GM23338 (cell line): ENCODE results near the gene ENOX1. TPM values are rescaled to one million over a fixed set of nuclear protein-coding genes. Genes with fewer than 3 reads are reported as not detected.

Experiments used
- ATAC-seq: fragments of 200-7000 bp; cut with Tn5 transposase; 3 replicates; pipeline ENCODE4 v1.9.1; 2020
- DNase-seq: peaks from one replicate; pipeline ENCODE4 v3.0.0-alpha.2; 2015; ENCODE audit warnings: low spot score
- H2AFZ ChIP-seq: fragments of 200-600 bp; sonication (generic); 2 replicates; pipeline ENCODE4 v1.8.0; 2016; ENCODE audit warnings: antibody characterized with exemption, mild to moderate bottlenecking, moderate library complexity
- H3F3A ChIP-seq: fragments of 200-600 bp; sonication (generic); replicated peaks from 2 replicates; pipeline ENCODE4 v1.8.0; 2017; ENCODE audit warnings: antibody characterized with exemption, mixed run types, low read depth
- H3K27ac ChIP-seq: fragments of 200-600 bp; sonication (generic); 2 replicates; pipeline ENCODE4 v1.6.1; 2016; ENCODE audit warnings: low read depth
- H3K27me3 ChIP-seq: fragments of 200-600 bp; sonication (generic); 2 replicates; pipeline ENCODE4 v1.8.0; 2016; ENCODE audit warnings: mild to moderate bottlenecking, mixed run types, moderate library complexity; ENCODE audit not compliant: insufficient read depth
- H3K36me3 ChIP-seq: fragments of 200-600 bp; sonication (generic); 2 replicates; pipeline ENCODE4 v1.8.0; 2016; ENCODE audit warnings: mild to moderate bottlenecking; ENCODE audit not compliant: insufficient read depth
- H3K4me1 ChIP-seq: fragments of 200-600 bp; sonication (generic); 2 replicates; pipeline ENCODE4 v1.8.0; 2016; ENCODE audit warnings: mild to moderate bottlenecking, moderate library complexity; ENCODE audit not compliant: insufficient read depth
- H3K4me2 ChIP-seq: fragments of 200-600 bp; sonication (generic); 2 replicates; pipeline ENCODE4 v1.7.1; 2017; ENCODE audit warnings: mixed run types
- H3K4me3 ChIP-seq: fragments of 200-600 bp; sonication (generic); 2 replicates; pipeline ENCODE4 v1.6.1; 2016; ENCODE audit warnings: mixed run types
- H3K79me2 ChIP-seq: fragments of 200-600 bp; sonication (generic); replicated peaks from 2 replicates; pipeline ENCODE4 v1.8.0; 2017; ENCODE audit warnings: mild to moderate bottlenecking; ENCODE audit not compliant: insufficient read depth
- H3K9me2 ChIP-seq: fragments of 200-600 bp; sonication (generic); 2 replicates; pipeline ENCODE4 v1.8.0; 2017; ENCODE audit not compliant: insufficient read depth
- H4K20me1 ChIP-seq: fragments of 200-600 bp; sonication (generic); replicated peaks from 2 replicates; pipeline ENCODE4 v1.8.0; 2017; ENCODE audit warnings: mild to moderate bottlenecking; ENCODE audit not compliant: insufficient read depth
- H3K27ac Mint-ChIP-seq: 2 replicates; pipeline ENCODE4 v1.8.0; 2020; ENCODE audit warnings: inconsistent platforms, mild to moderate bottlenecking, moderate library complexity, mixed read lengths
- H3K27me3 Mint-ChIP-seq: 3 replicates; pipeline ENCODE4 v1.8.0; 2022; ENCODE audit warnings: low read depth, mild to moderate bottlenecking, moderate library complexity, mixed read lengths, inconsistent platforms; ENCODE audit not compliant: insufficient read depth, poor library complexity
- H3K36me3 Mint-ChIP-seq: 3 replicates; pipeline ENCODE4 v1.8.0; 2021; ENCODE audit warnings: low read depth, mild to moderate bottlenecking, inconsistent platforms, moderate library complexity, mixed read lengths
- H3K4me1 Mint-ChIP-seq: 3 replicates; pipeline ENCODE4 v1.8.0; 2020; ENCODE audit warnings: mild to moderate bottlenecking, inconsistent platforms, mixed read lengths
- H3K4me3 Mint-ChIP-seq: 3 replicates; pipeline ENCODE4 v1.8.0; 2021; ENCODE audit warnings: moderate library complexity, mild to moderate bottlenecking, inconsistent platforms, mixed read lengths
- H3K9me3 Mint-ChIP-seq: 3 replicates; pipeline ENCODE4 v1.8.0; 2020; ENCODE audit warnings: moderate library complexity, mild to moderate bottlenecking, inconsistent platforms, mixed read lengths
- CREB1 ChIP-seq: fragments of 250-450 bp; sonication (Bioruptor Pico); IDR thresholded peaks from 2 replicates; pipeline ENCODE4 v1.5.0; 2020; ENCODE audit warnings: low read depth, mild to moderate bottlenecking, moderate library complexity
- EZH2phosphoT487 ChIP-seq: fragments of 200-600 bp; sonication (generic); IDR thresholded peaks from one replicate; pipeline ENCODE4 v1.8.1; 2018; ENCODE audit warnings: antibody characterized with exemption; ENCODE audit not compliant: unreplicated experiment
- JUNB ChIP-seq: IDR thresholded peaks from one replicate; pipeline ENCODE4 v1.6.1; 2016; ENCODE audit warnings: antibody characterized with exemption; ENCODE audit not compliant: unreplicated experiment
- NANOG ChIP-seq: IDR thresholded peaks from 2 replicates; pipeline ENCODE4 v1.6.1; 2016; ENCODE audit warnings: antibody characterized with exemption, borderline replicate concordance
- POLR2AphosphoS5 ChIP-seq: IDR thresholded peaks from 2 replicates; pipeline ENCODE4 v1.6.1; 2016; ENCODE audit warnings: antibody characterized with exemption, low read depth
- STAT1 ChIP-seq: IDR thresholded peaks from one replicate; pipeline ENCODE4 v1.6.1; 2016; ENCODE audit warnings: antibody characterized with exemption; ENCODE audit not compliant: unreplicated experiment
- ZNF114 ChIP-seq: fragments of 250-450 bp; sonication (Bioruptor Pico); IDR thresholded peaks from 2 replicates; pipeline ENCODE4 v1.5.0; 2020; ENCODE audit warnings: mild to moderate bottlenecking, moderate library complexity
- ZNF331 ChIP-seq: fragments of 250-450 bp; sonication (Bioruptor Pico); IDR thresholded peaks from 2 replicates; pipeline ENCODE4 v1.5.0; 2020; ENCODE audit warnings: low read depth, mild to moderate bottlenecking, moderate library complexity
- polyA plus RNA-seq: library from polyadenylated mRNA; unstranded; fragments of >200 nt; fragmentation: Nextera tagmentation; extraction: Ambion mirVana; gene quantifications from 2 replicates; pipeline ENCODE4 v1.2.1, GENCODE V29; 2016
- total RNA-seq: library from RNA; depleted of rRNA; stranded (reverse); fragments of >200 nt; shearing (Covaris generic); gene quantifications from 2 replicates; pipeline ENCODE4 v1.2.3, GENCODE V29; 2014
- TF ChIP-seq, protein P1 (sequence below): IDR thresholded peaks from 2 replicates; pipeline ENCODE4 v1.6.1; 2016; ENCODE audit warnings: antibody characterized with exemption
- TF ChIP-seq, protein P2 (sequence below), 2 experiments: fragments of 200-600 bp in 1 of 2; sonication (generic) in 1 of 2; conservative IDR thresholded peaks; 2 replicates each; pipeline versions ENCODE4 v1.5.1 to v1.6.1; 2016 to 2017; ENCODE audit warnings: antibody characterized with exemption in 2 of 2, low read depth in 2 of 2, mild to moderate bottlenecking in 2 of 2, moderate library complexity in 1 of 2
- TF ChIP-seq, protein P3 (sequence below): IDR thresholded peaks from one replicate; pipeline ENCODE4 v1.6.1; 2018; ENCODE audit warnings: antibody characterized with exemption; ENCODE audit not compliant: unreplicated experiment
- TF ChIP-seq, protein P4 (sequence below): fragments of 250-450 bp; sonication (Bioruptor Pico); IDR thresholded peaks from 2 replicates; pipeline ENCODE4 v1.5.0; 2020; ENCODE audit warnings: mild to moderate bottlenecking, moderate library complexity

Gene ENOX1
- total and polyA plus RNA-seq, 2 experiments from 2014 or later, result 0.66 to 0.81 TPM

DNA sequence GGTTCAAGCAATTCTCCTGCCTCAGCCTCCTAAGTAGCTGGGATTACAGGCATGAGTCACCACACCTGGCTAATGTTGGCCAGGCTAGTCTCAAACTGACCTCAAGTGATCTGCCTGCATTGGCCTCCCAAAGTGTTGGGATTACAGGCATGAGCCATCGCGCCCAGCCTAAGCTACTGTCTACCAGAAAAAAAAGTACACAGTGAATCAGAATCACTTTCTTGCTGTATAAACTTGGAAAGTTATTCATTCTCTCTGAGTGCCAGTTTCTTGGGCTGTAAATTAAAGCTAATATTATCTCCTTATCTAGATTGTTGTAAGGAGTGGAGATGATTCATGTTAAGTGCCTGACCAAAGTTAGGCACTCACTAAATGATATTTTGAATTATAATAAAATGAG lies 242.8 kb downstream of the ENOX1 start (continued):
- TF ChIP-seq CREB1 (CRISPR knock-in tag), result no peak
- TF ChIP-seq, protein P1, sequence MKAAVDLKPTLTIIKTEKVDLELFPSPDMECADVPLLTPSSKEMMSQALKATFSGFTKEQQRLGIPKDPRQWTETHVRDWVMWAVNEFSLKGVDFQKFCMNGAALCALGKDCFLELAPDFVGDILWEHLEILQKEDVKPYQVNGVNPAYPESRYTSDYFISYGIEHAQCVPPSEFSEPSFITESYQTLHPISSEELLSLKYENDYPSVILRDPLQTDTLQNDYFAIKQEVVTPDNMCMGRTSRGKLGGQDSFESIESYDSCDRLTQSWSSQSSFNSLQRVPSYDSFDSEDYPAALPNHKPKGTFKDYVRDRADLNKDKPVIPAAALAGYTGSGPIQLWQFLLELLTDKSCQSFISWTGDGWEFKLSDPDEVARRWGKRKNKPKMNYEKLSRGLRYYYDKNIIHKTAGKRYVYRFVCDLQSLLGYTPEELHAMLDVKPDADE, result no peak
- TF ChIP-seq JUNB, result no peak

- no peak for ATAC-seq
- TF ChIP-seq ZNF114 (CRISPR knock-in tag), result no peak
- no peak for TF ChIP-seq STAT1
- no peak for TF ChIP-seq NANOG
- TF ChIP-seq JUNB, result no peak
- no peak for TF ChIP-seq CREB1 (CRISPR knock-in tag)
- no peak for TF ChIP-seq ZNF331 (CRISPR knock-in tag)
- TF ChIP-seq POLR2AphosphoS5, result no peak
- no peak for TF ChIP-seq EZH2phosphoT487
- TF ChIP-seq, protein P1, result no peak
- TF ChIP-seq, protein P2, sequence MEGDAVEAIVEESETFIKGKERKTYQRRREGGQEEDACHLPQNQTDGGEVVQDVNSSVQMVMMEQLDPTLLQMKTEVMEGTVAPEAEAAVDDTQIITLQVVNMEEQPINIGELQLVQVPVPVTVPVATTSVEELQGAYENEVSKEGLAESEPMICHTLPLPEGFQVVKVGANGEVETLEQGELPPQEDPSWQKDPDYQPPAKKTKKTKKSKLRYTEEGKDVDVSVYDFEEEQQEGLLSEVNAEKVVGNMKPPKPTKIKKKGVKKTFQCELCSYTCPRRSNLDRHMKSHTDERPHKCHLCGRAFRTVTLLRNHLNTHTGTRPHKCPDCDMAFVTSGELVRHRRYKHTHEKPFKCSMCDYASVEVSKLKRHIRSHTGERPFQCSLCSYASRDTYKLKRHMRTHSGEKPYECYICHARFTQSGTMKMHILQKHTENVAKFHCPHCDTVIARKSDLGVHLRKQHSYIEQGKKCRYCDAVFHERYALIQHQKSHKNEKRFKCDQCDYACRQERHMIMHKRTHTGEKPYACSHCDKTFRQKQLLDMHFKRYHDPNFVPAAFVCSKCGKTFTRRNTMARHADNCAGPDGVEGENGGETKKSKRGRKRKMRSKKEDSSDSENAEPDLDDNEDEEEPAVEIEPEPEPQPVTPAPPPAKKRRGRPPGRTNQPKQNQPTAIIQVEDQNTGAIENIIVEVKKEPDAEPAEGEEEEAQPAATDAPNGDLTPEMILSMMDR (conservative IDR thresholded peaks at IDR 0.05; ENCODE audit: low read depth in 2 of 2), result no peak
- TF ChIP-seq, protein P3, sequence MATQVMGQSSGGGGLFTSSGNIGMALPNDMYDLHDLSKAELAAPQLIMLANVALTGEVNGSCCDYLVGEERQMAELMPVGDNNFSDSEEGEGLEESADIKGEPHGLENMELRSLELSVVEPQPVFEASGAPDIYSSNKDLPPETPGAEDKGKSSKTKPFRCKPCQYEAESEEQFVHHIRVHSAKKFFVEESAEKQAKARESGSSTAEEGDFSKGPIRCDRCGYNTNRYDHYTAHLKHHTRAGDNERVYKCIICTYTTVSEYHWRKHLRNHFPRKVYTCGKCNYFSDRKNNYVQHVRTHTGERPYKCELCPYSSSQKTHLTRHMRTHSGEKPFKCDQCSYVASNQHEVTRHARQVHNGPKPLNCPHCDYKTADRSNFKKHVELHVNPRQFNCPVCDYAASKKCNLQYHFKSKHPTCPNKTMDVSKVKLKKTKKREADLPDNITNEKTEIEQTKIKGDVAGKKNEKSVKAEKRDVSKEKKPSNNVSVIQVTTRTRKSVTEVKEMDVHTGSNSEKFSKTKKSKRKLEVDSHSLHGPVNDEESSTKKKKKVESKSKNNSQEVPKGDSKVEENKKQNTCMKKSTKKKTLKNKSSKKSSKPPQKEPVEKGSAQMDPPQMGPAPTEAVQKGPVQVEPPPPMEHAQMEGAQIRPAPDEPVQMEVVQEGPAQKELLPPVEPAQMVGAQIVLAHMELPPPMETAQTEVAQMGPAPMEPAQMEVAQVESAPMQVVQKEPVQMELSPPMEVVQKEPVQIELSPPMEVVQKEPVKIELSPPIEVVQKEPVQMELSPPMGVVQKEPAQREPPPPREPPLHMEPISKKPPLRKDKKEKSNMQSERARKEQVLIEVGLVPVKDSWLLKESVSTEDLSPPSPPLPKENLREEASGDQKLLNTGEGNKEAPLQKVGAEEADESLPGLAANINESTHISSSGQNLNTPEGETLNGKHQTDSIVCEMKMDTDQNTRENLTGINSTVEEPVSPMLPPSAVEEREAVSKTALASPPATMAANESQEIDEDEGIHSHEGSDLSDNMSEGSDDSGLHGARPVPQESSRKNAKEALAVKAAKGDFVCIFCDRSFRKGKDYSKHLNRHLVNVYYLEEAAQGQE, result no peak
- TF ChIP-seq, protein P4, sequence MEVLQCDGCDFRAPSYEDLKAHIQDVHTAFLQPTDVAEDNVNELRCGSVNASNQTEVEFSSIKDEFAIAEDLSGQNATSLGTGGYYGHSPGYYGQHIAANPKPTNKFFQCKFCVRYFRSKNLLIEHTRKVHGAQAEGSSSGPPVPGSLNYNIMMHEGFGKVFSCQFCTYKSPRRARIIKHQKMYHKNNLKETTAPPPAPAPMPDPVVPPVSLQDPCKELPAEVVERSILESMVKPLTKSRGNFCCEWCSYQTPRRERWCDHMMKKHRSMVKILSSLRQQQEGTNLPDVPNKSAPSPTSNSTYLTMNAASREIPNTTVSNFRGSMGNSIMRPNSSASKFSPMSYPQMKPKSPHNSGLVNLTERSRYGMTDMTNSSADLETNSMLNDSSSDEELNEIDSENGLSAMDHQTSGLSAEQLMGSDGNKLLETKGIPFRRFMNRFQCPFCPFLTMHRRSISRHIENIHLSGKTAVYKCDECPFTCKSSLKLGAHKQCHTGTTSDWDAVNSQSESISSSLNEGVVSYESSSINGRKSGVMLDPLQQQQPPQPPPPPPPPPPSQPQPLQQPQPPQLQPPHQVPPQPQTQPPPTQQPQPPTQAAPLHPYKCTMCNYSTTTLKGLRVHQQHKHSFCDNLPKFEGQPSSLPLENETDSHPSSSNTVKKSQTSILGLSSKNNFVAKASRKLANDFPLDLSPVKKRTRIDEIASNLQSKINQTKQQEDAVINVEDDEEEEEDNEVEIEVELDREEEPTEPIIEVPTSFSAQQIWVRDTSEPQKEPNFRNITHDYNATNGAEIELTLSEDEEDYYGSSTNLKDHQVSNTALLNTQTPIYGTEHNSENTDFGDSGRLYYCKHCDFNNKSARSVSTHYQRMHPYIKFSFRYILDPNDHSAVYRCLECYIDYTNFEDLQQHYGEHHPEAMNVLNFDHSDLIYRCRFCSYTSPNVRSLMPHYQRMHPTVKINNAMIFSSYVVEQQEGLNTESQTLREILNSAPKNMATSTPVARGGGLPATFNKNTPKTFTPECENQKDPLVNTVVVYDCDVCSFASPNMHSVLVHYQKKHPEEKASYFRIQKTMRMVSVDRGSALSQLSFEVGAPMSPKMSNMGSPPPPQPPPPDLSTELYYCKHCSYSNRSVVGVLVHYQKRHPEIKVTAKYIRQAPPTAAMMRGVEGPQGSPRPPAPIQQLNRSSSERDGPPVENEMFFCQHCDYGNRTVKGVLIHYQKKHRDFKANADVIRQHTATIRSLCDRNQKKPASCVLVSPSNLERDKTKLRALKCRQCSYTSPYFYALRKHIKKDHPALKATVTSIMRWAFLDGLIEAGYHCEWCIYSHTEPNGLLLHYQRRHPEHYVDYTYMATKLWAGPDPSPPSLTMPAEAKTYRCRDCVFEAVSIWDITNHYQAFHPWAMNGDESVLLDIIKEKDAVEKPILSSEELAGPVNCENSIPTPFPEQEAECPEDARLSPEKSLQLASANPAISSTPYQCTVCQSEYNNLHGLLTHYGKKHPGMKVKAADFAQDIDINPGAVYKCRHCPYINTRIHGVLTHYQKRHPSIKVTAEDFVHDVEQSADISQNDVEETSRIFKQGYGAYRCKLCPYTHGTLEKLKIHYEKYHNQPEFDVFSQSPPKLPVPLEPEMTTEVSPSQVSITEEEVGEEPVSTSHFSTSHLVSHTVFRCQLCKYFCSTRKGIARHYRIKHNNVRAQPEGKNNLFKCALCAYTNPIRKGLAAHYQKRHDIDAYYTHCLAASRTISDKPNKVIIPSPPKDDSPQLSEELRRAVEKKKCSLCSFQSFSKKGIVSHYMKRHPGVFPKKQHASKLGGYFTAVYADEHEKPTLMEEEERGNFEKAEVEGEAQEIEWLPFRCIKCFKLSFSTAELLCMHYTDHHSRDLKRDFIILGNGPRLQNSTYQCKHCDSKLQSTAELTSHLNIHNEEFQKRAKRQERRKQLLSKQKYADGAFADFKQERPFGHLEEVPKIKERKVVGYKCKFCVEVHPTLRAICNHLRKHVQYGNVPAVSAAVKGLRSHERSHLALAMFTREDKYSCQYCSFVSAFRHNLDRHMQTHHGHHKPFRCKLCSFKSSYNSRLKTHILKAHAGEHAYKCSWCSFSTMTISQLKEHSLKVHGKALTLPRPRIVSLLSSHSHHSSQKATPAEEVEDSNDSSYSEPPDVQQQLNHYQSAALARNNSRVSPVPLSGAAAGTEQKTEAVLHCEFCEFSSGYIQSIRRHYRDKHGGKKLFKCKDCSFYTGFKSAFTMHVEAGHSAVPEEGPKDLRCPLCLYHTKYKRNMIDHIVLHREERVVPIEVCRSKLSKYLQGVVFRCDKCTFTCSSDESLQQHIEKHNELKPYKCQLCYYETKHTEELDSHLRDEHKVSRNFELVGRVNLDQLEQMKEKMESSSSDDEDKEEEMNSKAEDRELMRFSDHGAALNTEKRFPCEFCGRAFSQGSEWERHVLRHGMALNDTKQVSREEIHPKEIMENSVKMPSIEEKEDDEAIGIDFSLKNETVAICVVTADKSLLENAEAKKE (CRISPR knock-in tag), result no peak
Measured at GRCh38 chr13:43543331-43543730, 243.4 kb downstream of the ENOX1 start.

More at GRCh38 chr13:43543331-43543730, 243.4 kb downstream of the ENOX1 start:
- no peaks in the 10 kb centered on the region for H4K20me1 ChIP-seq
- Mint-ChIP-seq H3K9me3 (peaks cover 2% of the 10 kb centered on the region; the same call in 1 of the 3 replicates), H3K27ac (no peak overlapping the region), H3K27me3 (peaks cover 2% of the 10 kb centered on the region), H3K4me1 (no peaks in the 10 kb centered on the region), H3K4me3 (no peak overlapping the region), H3K36me3 (no peaks in the 10 kb centered on the region)
- H3K27me3 ChIP-seq, result no peaks in the 10 kb centered on the region
- H3K9me2 ChIP-seq, result no peaks in the 10 kb centered on the region
- H3K79me2 ChIP-seq, result no peaks in the 10 kb centered on the region
- no peak overlapping the region for H3K4me3 ChIP-seq
- H3K36me3 ChIP-seq, result no peaks in the 10 kb centered on the region
- no peak overlapping the region for H3K27ac ChIP-seq
- H3K4me1 ChIP-seq, result no peaks in the 10 kb centered on the region
- no peak overlapping the region for H3K4me2 ChIP-seq
- H3F3A ChIP-seq, result no peaks in the 10 kb centered on the region
- DNase-seq, result no peak
- H2AFZ ChIP-seq, result no peak overlapping the region
